NB4 (cell line): ENCODE results near the gene ATXN2.
A peak's percentile ranks its signal among the peaks of the same experiment; 100 is the strongest.

Experiments
- DNase-seq: peaks from one replicate; pipeline ENCODE4 v3.0.0; 2010; ENCODE audit warnings: low read depth
- H3K4me3 ChIP-seq: one replicate; pipeline ENCODE4 v1.5.1; 2011; ENCODE audit warnings: mild to moderate bottlenecking, low read depth, low read length, moderate library complexity
- MYC ChIP-seq: IDR thresholded peaks from 2 replicates; pipeline ENCODE4 v1.6.1; 2011; ENCODE audit warnings: low read depth, low read length
- POLR2A ChIP-seq: IDR thresholded peaks from 2 replicates; pipeline ENCODE4 v1.6.1; 2011; ENCODE audit warnings: mild to moderate bottlenecking; ENCODE audit not compliant: insufficient read length; ENCODE audit errors: extremely low read depth
- TF ChIP-seq, protein P1 (sequence below): IDR thresholded peaks from 2 replicates; pipeline ENCODE4 v1.6.1; 2011; ENCODE audit warnings: low read depth, low read length
- TF ChIP-seq, protein P2 (sequence below): IDR thresholded peaks from one replicate; pipeline ENCODE4 v1.5.1; 2012; ENCODE audit warnings: low read depth, low read length

The ATXN2 gene

DNA sequence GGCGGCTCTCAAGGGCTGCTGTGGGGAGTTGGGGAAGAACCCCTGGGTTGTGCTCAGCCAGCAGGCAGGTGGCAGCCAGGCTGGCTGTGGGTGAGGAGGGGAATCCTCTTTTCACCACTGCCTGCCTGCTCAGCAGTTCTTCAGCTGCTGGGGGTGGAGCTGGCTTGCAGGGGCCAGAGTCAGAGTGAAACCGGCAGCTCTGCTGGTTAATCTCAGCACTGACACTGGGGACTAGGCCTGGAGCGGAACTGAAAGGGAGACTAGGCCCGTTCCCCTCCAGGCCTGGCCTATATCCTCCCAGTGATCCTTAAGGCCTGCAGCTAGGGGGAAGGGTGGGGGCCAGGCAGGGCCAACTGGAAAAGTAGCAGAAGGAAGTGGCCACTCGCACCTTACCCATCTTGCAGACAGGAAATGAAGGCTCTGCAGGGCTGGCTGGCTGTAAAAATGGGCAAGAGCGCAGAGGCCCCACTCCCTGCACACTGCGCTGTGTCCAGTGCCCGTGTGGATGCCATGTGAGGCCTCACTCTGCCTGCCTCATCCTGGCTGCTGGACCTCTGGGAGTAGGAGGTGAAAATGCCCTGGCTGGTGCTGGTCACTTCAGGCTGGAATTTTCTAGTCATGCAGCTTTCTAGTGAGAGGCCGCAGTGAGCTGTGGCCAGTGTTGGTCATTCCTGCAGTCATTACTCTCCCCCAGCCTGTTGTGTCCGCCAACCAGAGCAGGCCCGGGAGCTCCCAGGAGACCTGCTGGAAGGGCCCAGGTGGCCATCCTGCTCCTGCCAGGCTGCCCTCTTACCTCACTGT, 154.0 kb downstream of the ATXN2 start:
- no peak overlapping the region for H3K4me3 ChIP-seq
- DNase-seq = peak; percentile 83
- TF ChIP-seq, protein P1, sequence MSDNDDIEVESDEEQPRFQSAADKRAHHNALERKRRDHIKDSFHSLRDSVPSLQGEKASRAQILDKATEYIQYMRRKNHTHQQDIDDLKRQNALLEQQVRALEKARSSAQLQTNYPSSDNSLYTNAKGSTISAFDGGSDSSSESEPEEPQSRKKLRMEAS = no peak
- TF ChIP-seq MYC (no peak), POLR2A (no peak)
- TF ChIP-seq, protein P2, sequence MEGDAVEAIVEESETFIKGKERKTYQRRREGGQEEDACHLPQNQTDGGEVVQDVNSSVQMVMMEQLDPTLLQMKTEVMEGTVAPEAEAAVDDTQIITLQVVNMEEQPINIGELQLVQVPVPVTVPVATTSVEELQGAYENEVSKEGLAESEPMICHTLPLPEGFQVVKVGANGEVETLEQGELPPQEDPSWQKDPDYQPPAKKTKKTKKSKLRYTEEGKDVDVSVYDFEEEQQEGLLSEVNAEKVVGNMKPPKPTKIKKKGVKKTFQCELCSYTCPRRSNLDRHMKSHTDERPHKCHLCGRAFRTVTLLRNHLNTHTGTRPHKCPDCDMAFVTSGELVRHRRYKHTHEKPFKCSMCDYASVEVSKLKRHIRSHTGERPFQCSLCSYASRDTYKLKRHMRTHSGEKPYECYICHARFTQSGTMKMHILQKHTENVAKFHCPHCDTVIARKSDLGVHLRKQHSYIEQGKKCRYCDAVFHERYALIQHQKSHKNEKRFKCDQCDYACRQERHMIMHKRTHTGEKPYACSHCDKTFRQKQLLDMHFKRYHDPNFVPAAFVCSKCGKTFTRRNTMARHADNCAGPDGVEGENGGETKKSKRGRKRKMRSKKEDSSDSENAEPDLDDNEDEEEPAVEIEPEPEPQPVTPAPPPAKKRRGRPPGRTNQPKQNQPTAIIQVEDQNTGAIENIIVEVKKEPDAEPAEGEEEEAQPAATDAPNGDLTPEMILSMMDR = no peak

DNA sequence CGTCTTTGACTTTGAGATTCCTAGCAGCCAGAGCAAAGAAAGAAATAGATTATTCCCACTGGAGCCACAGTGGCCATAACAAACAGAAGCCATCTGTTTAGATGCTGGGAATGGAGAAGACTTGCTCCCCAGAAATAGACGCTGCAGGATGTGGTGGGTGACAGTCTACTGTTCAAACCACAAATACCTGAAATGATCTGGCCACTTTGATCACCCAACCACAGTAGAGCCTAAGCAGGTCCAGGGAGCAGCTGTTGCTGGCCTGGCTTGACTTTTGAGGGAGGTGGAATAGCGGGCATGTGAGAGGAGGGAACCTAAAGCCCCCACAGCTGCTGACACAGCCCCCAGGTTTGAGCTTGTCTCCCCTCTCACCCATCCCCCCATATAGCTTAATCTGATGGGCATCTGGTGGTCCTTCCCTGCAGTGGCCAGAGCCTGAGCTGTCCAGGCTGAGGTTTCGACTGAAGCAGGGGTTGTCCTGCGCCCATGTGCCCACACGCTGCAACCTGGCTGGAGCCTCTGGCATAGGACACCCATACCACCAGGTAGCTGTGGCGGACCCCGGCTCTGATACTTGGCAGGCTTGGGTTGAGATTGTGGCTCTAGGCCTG, 154.7 kb downstream of the ATXN2 start:
- H3K4me3 ChIP-seq = no peak overlapping the region
- DNase-seq = peak; percentile 62
- TF ChIP-seq POLR2A (no peak), MYC (no peak)
- TF ChIP-seq, protein P2 = no peak
- TF ChIP-seq, protein P1 = no peak

DNA sequence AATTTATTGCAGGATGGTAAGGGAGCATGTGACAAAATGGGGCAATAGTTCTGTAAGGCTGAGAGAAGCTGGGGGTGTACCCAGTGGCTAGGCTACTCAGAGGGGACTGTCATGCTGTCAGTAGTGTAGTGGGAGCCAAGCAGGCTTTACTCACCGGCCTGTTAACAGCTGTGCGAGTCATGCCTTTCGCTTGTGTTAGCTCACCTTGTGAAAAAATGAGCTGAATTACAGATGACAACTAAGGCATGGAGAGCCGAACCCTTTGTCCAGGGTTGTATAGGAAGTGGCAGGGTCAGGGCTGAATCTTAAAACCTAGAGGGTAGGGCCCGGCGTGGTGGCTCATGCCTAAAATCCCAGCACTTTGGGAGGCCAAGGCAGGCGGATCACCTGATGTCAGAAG, 155.5 kb downstream of the ATXN2 start:
- peak; percentile 78 for DNase-seq
- TF ChIP-seq POLR2A (no peak), MYC (peak; percentile 26; the same call in 1 of the 2 replicates)
- TF ChIP-seq, protein P1 = peak; percentile 66
- TF ChIP-seq, protein P2 = no peak
- H3K4me3 ChIP-seq = no peak overlapping the region

DNA sequence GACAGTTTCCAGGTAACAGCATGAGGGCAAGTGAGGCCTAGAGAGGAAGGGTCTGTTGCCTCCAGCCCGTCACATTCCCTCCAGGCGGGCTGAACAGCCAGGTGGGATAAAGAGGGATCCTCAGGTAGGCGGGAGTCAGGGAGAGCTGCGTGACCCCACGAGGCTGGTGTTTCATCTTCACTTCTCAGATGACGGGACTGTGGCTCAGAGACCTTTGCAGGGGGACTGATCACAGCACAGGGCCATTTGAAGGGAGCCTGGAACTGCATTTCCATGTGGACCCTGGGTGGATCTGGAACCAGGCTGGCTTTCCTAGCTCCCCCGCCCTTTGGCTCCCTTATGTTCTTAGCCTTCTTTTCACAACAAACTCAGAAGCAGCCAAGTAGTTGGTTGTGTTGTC, 156.0 kb downstream of the ATXN2 start:
- H3K4me3 ChIP-seq = no peak overlapping the region
- DNase-seq = no peak
- TF ChIP-seq POLR2A = no peak
- TF ChIP-seq, protein P1 = no peak
- TF ChIP-seq, protein P2 = no peak
- TF ChIP-seq MYC = no peak

DNA sequence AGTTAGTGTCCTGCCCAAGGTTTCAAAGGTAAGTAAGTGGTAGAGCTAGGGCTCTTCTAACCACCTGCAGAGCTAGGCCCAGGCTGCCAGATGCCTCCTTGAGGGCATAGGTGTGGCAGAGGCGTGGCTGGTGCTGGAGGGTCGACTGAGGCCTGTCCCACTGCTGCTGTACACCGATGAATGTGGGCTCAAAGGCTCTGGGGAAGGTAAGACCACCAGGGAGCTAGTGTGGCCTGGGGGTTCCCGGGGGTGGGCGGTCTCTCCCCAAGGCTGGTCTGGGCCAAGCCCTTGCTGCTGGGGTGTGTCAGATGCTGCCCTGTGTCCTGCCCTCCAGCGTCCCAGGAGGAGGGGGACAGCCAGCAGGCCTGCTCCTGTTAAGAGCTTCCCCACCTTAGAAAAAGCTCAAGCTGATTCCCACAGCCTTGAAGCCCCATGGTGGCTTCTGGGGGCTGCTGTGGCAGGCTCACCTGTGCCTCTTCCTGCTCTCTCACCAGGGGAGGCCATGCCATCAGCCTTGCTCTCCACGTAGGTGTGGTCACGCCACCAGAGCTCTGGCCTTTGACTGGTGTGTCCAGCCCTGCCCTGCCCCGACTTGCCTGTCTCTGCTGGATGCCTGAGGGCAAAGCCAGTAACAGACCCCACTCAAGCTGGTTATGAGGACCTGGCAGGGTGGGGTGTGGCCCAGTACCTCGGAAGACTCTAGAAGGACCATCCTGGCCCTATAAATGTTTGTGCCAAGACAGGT, 156.6 kb downstream of the ATXN2 start:
- no peak overlapping the region for H3K4me3 ChIP-seq
- DNase-seq = no peak
- no peak for TF ChIP-seq MYC
- TF ChIP-seq, protein P1 = no peak
- TF ChIP-seq, protein P2 = no peak
- no peak for TF ChIP-seq POLR2A
